Left renal pelvis (tissue), 4 donors: Measurements from ENCODE around the gene SSH2. TPM values are rescaled to one million over a fixed set of nuclear protein-coding genes. Genes with fewer than 3 reads are reported as not detected.
A peak's percentile ranks its signal among the peaks of the same experiment; 100 is the strongest.

ENCODE experiments used
- DNase-seq, 4 donors: peaks; one replicate each; pipeline ENCODE4 v3.0.0-alpha.2; 2013; ENCODE audit warnings: low read depth in 4 of 4, low spot score in 3 of 4
- polyA plus RNA-seq, 4 donors: library from polyadenylated mRNA; unstranded; fragments of 120-200 nt; gene quantifications; one replicate each; pipeline ENCODE4 v1.2.1, GENCODE V29; 2013; ENCODE audit not compliant: insufficient read length in 4 of 4

Gene SSH2
- polyA plus RNA-seq, 4 donors = 8.9 to 19.4 (median 17.5) TPM

DNA sequence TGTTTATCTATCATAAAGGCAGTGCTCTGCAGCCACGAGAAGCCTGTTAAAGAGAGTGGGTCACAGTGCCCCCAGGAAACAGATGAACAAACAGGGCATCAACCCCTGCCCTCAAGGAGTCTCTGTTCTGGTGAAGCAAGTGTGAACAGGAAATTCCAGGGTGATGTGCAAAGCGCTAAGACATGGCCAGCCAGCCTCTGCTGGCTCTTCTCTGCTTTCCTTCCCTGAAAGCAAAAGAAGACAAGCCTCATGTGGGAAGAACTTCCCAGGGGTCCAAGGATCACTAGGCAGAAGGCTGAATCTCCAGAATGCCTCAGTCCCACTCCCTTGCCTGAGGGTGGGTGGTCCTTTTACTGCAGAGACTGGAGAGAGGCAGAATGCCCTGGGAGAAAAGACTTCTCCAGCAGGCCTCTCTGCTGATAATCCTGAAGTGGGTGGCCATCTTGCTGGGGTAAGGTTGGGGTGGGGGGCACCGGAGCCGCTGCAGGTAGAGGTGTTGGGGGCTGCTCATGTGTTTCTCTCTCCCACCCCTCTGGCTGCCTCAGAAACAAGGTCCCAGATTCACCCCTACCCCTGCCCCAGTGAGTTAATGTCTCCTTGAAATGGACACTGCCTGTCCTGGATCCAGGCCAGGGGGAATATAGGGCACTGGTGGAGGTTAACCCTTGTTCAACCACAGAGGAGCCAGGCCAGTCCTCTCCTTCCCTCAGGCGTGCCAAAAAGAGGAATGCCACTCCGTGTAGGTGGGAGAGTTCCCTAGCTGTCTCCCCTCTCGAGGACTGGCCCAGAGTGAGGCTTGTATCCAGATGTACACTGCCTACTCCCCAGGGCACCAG lies 334.7 kb downstream of the SSH2 start:
- DNase-seq = no peak

DNA sequence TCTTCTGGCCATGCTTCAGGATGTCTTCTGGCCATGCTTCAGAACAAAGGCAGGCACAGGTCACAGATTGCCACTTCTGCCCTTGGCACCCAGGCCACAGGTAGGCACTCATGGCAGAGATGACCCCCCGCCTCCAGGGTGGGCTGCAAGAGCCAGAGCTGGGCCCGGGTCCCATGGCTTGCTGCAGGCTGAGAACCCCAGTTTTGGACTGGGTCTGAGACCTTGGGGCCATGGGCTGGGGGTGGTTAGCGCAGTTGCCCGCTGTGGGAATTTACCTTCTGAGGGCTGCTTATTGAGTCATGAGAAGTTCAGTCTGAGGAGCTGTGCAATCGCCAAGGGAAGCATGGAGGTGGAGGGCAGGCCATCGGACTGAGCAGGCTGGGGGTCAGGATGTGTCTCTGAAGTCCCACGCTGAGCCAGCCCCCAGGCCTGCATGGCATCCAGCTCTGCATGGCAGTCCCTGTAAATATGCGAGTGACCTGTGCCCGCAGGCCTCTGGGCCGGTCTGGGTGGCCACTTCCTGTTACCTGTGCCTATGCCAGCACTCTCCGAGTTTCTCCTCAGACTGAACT lies 335.4 kb downstream of the SSH2 start:
- no peak for DNase-seq

DNA sequence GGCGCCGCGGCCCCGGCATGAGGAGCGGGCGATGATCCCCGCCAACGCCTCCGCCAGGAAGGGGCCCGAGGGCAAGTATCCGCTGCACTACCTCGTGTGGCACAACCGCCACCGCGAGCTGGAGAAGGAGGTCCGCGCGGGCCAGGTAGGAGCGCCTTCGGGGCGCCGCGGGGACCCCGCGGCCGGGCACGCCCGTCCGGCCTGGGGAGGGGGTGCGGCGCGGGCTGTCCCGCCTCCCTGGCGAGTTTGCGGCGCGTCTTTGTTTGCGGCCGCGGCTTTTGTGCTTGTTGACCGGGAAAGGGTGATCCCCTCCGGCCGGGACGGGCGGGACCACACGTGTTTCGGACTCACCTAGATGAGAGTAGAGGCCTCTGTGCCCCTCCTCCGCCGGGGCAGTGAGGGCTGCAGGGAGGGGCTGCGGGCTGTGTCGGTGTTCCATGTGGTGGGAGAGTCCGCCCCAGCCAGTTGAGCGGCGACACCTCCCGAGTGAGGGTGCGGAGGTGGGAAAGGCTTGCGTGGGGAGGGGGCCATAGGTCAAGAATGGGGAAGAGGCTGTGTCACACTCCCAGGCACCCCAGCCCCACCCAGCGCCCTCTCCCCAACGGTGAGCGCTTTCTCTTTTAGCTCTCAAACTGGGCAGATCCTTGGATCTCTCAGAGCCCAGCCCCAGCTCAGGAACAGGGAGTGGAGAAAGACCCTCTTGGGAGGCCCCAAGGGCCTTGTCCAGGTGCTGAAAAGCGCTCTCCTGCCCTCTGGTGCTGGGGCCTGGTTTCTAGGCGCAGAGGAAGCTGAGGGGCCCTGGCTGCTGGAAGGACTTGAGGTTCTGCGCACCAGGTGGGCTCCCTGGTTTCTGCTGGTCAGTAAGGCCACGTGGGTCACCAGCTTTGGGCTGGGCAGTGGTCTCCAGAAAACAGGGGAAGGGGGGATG lies 336.2 kb downstream of the SSH2 start:
- no peak for DNase-seq

DNA sequence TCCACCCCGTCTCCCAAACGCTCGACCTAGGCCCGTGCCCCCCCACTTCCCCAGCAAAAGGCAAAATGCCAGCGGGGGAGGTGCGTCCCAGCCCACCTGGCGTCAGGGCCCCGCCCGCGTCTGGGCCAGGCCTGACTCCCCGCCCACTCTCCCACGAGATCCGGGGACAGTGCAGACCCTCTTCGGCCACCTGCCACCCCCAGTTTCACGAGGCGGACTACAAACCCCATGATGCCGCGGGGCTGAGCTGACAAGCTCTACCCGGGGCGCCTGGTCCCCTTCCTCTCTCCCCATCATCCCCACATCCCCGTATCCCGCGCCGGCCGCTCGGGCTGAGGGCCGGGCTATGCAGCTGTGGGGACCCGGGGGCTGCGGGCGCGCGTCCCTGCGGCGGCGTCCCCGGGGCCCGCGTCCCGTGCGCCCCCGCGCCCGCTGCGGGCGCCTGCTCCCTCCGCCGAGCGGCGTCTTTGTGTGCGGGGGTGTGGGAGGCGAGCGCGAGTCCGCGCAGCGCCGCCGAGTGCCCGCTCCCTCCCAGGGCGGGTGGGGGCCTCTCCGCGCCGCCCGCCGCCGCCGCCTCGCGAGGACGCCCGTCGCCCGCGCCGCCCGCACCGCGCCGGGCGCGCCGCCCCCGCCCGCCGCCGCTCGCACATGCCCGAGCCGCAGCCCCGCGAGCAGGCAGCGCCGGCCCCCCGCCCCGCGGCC lies 337.0 kb downstream of the SSH2 start, which contains the start of gene ANKRD13B:
ANKRD13B (plus strand) TSS at position 283 of the 702 bp plus-strand sequence. CDS start 490 bp downstream, outside the sequence.
- DNase-seq = no peak

DNA sequence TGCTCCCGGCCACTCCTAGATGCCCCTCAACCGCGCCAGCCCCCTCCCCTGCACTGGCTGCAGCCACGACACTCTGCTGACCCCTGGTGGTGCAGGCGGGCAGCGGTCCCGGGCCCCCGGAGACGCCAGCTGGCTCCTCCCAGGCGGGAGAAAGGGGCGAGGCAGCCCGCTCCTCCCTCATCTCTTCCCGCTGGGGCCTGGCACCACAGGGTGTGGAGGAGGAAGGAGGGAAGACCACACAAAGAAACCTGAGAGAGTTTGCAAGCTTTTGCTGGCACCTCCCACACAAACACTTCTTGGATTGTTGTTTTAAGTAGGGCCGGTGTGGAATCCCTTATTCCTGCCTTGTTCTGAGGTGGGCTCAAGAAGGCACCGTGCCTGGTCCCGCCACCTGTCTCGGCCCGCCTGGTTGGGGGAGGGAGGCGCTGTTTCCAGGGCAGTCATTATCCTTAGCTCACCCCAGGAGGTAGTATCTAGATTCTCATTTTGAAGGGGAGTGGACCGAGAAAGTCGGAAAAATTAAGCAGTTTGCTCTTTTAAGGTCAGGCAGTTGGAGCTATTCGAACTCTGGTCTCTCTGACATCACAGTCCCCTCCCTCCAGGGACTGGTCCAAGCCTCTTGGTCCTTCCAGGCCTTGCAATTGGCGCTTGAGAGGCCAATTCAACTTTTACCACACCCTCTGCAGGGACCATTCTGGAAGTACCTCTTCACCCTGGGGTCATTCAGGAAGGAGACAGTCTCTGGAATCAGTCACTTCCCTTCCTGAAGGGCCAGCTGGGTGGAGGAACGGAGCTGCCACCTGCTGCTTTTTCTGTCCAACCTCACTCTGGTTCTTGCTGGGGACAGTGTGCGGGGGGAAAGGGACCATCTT lies 338.1 kb downstream of the SSH2 start:
- peak; percentile 77 to 88 (median 84) for DNase-seq

DNA sequence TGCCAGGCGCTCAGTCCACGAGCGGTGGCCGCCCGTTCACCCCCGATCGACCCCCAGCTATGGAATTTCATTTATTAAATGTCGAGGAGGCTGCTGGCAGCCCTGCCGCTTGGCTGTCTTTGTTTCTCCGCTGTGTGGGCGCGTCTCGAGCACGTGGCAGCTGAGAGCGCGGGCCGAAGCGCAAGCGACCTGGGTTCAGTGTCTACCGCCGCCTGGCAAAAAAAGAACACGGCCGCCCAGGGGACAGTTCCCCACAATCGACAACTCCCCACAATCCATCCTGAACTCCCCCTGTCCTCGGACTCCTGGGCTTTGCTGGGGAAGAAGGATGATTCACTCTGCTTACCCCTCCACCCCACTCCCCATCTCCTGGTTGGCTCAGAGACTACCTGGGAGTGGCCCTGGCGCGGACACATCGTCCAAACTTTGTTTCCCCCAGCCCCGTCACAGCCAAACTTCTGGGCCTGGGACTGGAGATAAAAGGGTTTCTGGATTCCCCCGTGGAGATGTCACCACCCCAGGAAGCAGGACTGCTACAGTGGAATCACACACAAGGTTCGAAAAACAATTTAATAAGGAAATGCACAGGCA lies 338.8 kb downstream of the SSH2 start:
- DNase-seq = no peak

DNA sequence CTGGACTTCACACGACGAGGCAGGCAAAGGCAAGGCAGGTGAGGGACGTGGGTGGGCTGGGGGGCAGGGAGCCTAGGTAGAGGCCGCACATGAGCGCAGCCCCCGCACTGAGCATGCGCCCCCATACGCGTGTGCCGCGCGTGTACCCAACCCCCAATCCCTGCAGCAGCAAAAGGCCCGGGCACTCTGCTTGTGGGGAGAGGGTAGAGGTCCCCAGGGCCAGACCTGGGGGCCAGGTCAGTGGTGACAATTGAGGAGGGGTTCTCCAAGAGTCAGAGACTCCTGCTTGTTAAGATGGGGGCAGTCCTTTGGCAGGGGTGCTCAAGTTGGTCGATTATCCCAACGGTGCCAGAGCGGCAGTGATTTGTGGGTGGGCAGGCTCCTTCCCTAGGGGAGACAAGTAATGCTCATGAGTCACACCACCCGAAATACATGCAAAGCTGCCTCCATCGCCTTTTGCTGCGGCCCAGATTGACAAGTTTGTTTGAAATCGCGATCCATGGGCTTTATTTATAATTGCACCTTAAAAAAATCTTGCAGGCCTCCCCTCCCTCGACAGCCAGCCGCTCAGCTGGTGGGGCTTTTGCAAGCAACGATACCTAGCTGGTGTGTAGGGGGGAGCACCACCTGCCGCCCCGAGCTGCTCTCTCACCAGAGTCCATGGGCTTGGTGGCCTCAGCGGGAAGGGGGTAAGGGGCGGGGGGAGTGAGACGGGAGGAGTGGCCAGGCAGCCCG lies 339.4 kb downstream of the SSH2 start:
- DNase-seq = no peak

DNA sequence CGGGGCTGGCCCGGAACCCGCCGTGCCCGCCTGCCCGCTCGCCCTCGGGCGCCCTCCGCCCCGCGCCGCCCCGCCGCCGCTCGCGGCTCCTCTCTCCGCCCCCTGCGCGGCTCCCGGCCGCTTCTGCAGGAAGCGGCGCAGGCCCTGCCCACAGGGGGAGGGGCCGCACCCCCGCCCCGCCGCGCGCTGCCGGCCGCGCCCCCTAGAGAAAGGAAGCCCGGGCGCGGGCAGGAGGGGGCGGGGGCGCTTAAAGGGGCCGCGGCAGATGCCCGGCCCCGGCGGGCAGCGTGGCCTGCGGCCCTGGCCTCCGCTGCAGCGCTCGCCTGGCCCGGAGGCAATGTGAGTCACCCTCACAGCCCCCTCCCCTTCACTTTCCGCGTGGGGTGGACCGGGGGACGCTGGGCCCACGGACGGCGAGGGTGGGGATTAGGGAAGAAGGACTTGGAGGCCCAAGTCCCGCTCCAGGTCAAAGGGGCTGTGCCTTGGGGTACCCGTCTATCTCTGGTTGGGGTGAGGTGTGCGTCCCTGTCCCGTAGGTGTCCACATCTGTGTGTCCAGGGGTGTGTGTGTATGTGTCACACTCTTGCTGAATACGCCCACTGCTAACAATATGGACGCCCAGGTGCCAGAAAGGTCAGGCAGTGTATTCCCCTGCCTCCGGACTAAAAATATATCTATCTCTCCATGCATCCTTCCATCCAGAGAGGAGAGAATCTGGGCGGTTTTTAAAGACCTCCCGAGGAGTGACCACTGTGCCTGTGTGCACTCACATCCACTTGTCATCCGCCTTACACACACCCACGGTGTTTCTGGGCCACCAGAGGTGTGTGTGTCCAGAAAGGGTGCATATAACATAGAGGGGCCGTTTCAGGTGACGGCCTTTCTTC lies 340.3 kb downstream of the SSH2 start, which contains the start of gene GIT1:
GIT1 (minus strand) TSS at position 125 of the 887 bp plus-strand sequence. CDS start 270 bp downstream, outside the sequence.
- peak in 3 of 4 donors; percentile 75 to 79 (median 77) for DNase-seq

DNA sequence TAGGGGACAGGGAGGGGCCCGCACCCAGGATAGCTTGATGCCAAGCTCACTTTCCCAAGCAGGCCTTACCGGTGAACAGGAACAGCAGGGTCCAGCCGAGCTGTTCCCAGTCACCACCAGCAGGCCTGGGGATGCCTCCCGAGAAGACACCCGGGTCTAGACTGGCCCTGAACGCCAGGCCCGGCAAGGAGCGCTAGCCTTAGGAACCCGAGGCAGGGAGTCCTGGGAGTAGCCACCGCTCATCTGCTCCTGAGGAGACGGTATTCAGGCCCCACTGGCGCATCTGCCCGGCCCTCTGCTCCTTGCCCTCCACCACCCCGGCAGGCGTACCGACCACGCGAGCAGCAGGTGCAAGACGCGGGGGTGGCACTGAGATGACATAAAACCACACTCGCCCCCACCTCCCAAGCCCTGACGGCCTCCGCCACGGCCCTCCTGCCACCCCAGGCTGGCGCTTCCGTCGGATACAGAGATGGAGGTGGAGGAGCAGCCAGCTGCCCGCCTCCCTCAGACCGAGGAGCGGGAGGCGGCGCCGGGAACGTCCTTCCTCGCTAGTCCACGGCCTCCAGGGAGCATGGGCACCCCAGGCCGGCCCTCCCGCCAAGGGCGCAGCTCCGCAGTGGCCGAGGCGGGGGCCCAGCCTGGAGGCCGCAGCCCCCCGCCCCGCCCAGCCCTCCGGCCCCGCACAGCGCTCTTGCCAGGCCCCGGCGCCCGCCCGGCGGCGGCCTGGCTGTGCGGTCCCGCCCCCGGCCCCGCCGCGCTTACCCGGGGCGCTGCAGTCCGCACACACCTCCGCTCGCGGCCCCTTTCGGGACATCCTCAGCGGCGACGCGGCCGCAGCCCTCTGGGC lies 341.2 kb downstream of the SSH2 start:
- DNase-seq = no peak

DNA sequence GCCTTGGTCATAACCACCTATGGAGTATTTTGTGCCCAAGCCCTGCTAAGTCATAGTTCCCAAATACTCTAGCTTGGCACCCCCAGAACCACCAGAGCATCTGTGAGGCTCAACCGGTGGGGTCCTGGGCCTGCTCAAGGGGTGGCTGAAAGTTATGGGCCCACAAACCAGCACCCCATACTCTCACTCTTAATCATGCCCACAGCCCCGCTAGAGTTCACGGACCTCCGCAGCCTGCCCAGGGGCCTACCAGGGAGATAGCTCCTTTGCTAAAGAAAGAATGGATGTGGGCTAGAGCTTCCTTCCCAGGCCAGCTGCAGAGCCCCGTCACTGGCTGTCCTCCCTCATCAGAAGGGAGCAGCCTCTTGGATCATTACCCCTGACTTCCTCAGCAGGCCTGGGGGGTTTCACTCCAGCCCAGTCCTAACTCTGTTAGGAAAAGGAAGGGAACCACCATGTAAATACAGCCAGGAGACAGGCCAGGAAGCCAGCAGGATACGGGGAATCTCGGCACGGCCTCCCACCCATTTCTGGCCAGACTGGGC lies 341.9 kb downstream of the SSH2 start:
- DNase-seq = no peak

DNA sequence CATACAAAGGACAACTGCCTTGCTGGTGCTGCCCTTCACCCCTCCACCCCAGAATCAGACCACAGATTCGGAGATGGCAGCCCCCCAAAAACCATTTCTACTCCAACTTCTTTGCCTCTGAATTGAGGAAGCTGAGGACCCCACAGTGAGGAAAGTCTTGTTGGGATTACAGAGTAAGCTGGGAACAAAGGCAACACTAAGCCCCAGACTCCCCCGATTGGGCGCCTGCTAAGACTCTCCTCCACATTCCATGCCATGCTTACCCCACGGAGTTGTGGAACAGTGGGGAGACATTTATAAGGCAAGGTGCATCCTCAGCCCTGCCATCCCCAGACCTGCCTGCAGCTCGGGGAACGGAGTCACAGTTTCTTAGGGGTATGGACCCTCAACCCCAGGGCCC lies 342.4 kb downstream of the SSH2 start:
- DNase-seq = no peak

DNA sequence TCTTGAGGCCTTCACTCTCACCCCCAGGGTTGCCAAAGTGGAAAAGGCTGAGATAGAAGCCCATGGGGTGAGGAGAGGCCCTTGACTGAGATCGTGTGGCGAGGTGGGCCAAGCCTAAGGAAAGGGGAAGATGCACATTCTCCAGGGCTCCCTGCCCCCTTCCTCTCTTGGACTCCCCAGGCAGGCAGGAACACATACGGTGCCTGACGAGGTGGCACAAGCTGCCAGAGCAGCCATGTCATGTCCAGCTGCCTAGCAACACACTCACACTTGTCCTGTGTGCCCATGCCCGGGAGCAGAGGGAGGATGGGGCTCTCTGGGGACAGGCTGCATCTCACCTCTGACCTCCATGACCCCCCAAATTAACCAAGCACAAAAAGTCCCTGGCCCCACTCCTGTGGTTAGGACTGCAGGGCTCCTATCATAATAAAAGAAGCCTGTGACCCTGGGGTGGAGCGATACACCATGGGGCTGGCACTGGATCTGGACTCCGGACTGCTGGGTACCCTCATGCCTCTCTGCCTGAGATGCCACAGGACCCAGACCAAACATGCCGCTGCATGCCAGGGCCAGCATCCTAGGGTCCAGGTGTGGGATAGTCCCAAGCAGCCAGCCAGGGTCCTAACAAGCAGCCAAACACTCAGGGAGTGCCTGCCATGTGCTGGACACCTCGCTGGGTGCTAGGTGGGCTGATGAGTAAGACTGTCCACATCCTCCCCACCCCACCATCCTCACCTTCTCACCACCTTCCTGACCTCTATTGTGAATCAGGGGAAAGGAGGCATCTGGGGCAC lies 343.2 kb downstream of the SSH2 start:
- no peak for DNase-seq

DNA sequence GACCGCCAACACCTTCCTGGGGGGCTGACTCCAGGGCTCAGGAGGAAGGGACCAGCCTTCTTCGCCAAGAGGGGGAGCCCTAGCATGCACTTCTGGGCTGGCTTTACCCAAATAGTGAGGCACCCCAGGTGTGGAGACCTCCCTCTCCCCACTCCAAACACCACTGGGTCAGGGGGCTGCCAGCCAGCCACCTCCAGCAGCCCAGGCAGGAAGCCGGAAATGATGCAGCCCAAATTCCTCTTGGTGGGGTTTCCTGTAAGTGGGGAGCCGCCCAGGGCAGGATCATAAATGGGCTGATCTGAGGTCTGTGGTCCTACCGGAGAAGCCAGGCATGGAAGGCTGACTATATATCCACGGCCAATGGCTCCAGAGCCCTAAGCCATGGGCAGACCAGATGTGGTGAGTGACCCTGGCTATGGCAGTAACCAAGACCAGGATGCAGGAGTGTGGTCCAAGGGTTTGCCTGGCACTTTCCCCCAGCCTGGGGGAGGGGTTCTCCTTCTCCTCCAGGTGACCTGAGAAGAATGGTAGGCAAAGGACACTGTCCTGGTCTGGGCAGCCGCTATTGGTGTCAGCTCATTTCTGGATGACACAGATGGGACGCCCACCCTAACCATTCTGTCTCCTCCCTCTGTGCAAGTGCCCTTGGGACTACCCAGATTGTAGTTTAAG lies 344.8 kb downstream of the SSH2 start:
- DNase-seq = no peak

DNA sequence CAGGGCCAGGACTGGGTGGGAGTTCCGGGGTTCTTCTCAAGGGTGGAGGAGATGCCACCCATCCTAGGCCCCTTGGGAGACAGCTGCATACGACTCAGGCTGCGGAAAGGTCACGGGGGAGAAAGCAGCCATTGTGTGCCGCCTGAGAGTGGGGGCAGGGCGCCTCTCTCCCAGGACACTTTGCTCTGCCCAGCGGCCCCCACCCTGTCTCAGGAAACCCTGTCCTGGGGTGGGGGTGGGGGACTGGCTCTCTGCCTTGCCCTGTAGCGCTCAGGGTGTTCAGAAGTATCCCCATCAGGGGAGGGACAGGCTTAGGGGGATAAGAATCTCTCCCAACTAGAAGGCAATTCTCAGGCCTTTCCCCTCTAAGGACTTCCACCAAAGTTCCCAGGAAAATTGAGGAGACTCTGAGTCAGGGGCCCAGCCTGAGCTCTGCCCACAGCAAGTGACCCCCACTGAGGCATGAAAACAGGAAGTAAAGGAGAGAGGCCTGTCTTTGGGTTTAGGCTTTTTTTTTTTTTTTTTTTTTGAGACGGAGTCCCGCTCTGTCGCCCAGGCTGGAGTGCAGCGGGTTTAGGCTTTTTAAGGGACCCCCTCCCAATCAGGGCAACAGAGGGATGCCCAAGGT lies 345.5 kb downstream of the SSH2 start:
- DNase-seq = no peak
